GM18526 (cell line): ENCODE data around the gene NFIC.

Experiments
- POLR2A ChIP-seq: IDR thresholded peaks from 3 replicates; pipeline ENCODE4 v1.6.1; 2011; ENCODE audit not compliant: insufficient read length; ENCODE audit errors: extremely low read depth

Gene NFIC

GRCh38 chr19:3441986-3442329 is 75.6 kb downstream of the NFIC start:
- TF ChIP-seq POLR2A, result no peak

GRCh38 chr19:3442487-3443071 is 76.2 kb downstream of the NFIC start:
- no peak for TF ChIP-seq POLR2A

GRCh38 chr19:3443840-3444694 is 77.7 kb downstream of the NFIC start:
- TF ChIP-seq POLR2A, result no peak

- no peak for TF ChIP-seq POLR2A
These were observed 78.4 kb downstream of the NFIC start for GRCh38 chr19:3444695-3445234.

- no peak for TF ChIP-seq POLR2A
These were observed 82.4 kb downstream of the NFIC start for GRCh38 chr19:3448616-3449334.

GRCh38 chr19:3450796-3451411 is 84.5 kb downstream of the NFIC start:
- no peak for TF ChIP-seq POLR2A

- TF ChIP-seq POLR2A, result no peak
These were observed 85.1 kb downstream of the NFIC start for GRCh38 chr19:3451451-3451866.

GRCh38 chr19:3452171-3452941 is 86.0 kb downstream of the NFIC start:
- TF ChIP-seq POLR2A, result no peak

- no peak for TF ChIP-seq POLR2A
These were observed 87.5 kb downstream of the NFIC start for GRCh38 chr19:3453840-3454239.

- TF ChIP-seq POLR2A, result no peak
These were observed 88.4 kb downstream of the NFIC start for GRCh38 chr19:3454656-3455392.

GRCh38 chr19:3455393-3455955 is 89.1 kb downstream of the NFIC start:
- TF ChIP-seq POLR2A, result no peak

- TF ChIP-seq POLR2A, result no peak
These were observed 89.7 kb downstream of the NFIC start for GRCh38 chr19:3455960-3456601.

- no peak for TF ChIP-seq POLR2A
These were observed 90.6 kb downstream of the NFIC start for GRCh38 chr19:3456925-3457527.
